HUES64 (cell line): Measurements from ENCODE around the gene TIE1.

Source experiments
- H3K27ac ChIP-seq: 2 replicates; pipeline ENCODE4 v1.7.0; 2013; ENCODE audit warnings: low read depth, low read length, inconsistent platforms
- H3K27me3 ChIP-seq: 2 replicates; pipeline ENCODE4 v1.6.1; 2013; ENCODE audit warnings: mild to moderate bottlenecking, low read length; ENCODE audit not compliant: insufficient read depth
- H3K36me3 ChIP-seq: 2 replicates; pipeline ENCODE4 v1.6.1; 2013; ENCODE audit warnings: mild to moderate bottlenecking, low read length; ENCODE audit not compliant: insufficient read depth
- H3K4me1 ChIP-seq: 2 replicates; pipeline ENCODE4 v1.6.1; 2013; ENCODE audit warnings: mild to moderate bottlenecking, low read length, moderate library complexity; ENCODE audit not compliant: insufficient read depth
- H3K4me3 ChIP-seq: 2 replicates; pipeline ENCODE4 v1.5.1; 2013; ENCODE audit warnings: mild to moderate bottlenecking, low read length, moderate library complexity
- H3K9ac ChIP-seq: 2 replicates; pipeline ENCODE4 v1.6.1; 2013; ENCODE audit warnings: mild to moderate bottlenecking, low read depth, low read length
- H3K9me3 ChIP-seq: 2 replicates; pipeline ENCODE4 v1.6.1; 2013; ENCODE audit warnings: low read depth, low read length; ENCODE audit not compliant: insufficient read depth
- WGBS: fragments of 150-250, 120-280 bp; methylation state at CpG from one replicate; pipeline ENCODE4 v1.1.7; 2013; ENCODE audit warnings: missing lambda C conversion rate; 5-methylcytosine and 5-hydroxymethylcytosine counted together

TIE1 gene

GRCh38 chr1:43346636-43347035, 45.9 kb downstream of the TIE1 start:
- H3K9me3 ChIP-seq: no peaks in the 10 kb centered on the region
- H3K4me1 ChIP-seq: peaks cover 17% of the 10 kb centered on the region
- H3K4me3 ChIP-seq: no peak overlapping the region
- H3K36me3 ChIP-seq: no peaks in the 10 kb centered on the region
- no peak overlapping the region for H3K9ac ChIP-seq
- H3K27me3 ChIP-seq: peaks cover 13% of the 10 kb centered on the region; the same call in 1 of the 2 replicates
- H3K27ac ChIP-seq: no peak overlapping the region
- 88% methylated on average over 5 of the region's 5 CpGs for WGBS

GRCh38 chr1:43348343-43348808, 47.6 kb downstream of the TIE1 start:
- H3K27me3 ChIP-seq: peaks cover 13% of the 10 kb centered on the region; the same call in 1 of the 2 replicates
- H3K4me3 ChIP-seq: peak overlapping the region; percentile 61
- H3K4me1 ChIP-seq: peaks cover 17% of the 10 kb centered on the region
- no peaks in the 10 kb centered on the region for H3K9me3 ChIP-seq
- peak overlapping the region; percentile 78 for H3K9ac ChIP-seq
- 24% methylated on average over 22 of the region's 22 CpGs for WGBS
- peak overlapping the region; percentile 82 for H3K27ac ChIP-seq
- no peaks in the 10 kb centered on the region for H3K36me3 ChIP-seq

GRCh38 chr1:43348809-43349593, 48.2 kb downstream of the TIE1 start:
- Histone ChIP-seq H3K27ac (peak overlapping the region; percentile 96), H3K9ac (peak overlapping the region; percentile 80), H3K27me3 (peaks cover 13% of the 10 kb centered on the region; the same call in 1 of the 2 replicates), H3K9me3 (no peaks in the 10 kb centered on the region), H3K36me3 (no peaks in the 10 kb centered on the region), H3K4me3 (peak overlapping the region; percentile 61), H3K4me1 (peaks cover 17% of the 10 kb centered on the region)
- WGBS: 1% methylated on average over 72 of the region's 72 CpGs

GRCh38 chr1:43349594-43350306, 49.0 kb downstream of the TIE1 start:
- Histone ChIP-seq H3K4me3 (peak overlapping the region; percentile 61), H3K27me3 (peaks cover 13% of the 10 kb centered on the region; the same call in 1 of the 2 replicates), H3K9me3 (no peaks in the 10 kb centered on the region), H3K36me3 (no peaks in the 10 kb centered on the region), H3K4me1 (peaks cover 17% of the 10 kb centered on the region), H3K27ac (peak overlapping the region; percentile 57; the same call in 1 of the 2 replicates), H3K9ac (peak overlapping the region; percentile 80)
- WGBS: 22% methylated on average over 10 of the region's 11 CpGs

- Histone ChIP-seq H3K4me3 (no peak overlapping the region), H3K4me1 (peaks cover 15% of the 10 kb centered on the region), H3K9ac (no peak overlapping the region), H3K27ac (no peak overlapping the region), H3K9me3 (no peaks in the 10 kb centered on the region), H3K36me3 (no peaks in the 10 kb centered on the region), H3K27me3 (peaks cover 13% of the 10 kb centered on the region; the same call in 1 of the 2 replicates)
- WGBS: no CpG with 5 or more reads among the region's 1 CpG
Measured at GRCh38 chr1:43350976-43351375, 50.2 kb downstream of the TIE1 start.

- H3K36me3 ChIP-seq: no peaks in the 10 kb centered on the region
- WGBS: 91% methylated on average over 9 of the region's 10 CpGs
- H3K27ac ChIP-seq: no peak overlapping the region
- H3K4me1 ChIP-seq: peaks cover 9% of the 10 kb centered on the region
- H3K9me3 ChIP-seq: no peaks in the 10 kb centered on the region
- peaks cover 13% of the 10 kb centered on the region; the same call in 1 of the 2 replicates for H3K27me3 ChIP-seq
- no peak overlapping the region for H3K9ac ChIP-seq
- H3K4me3 ChIP-seq: no peak overlapping the region
Measured at GRCh38 chr1:43351421-43352350, 50.9 kb downstream of the TIE1 start.

- WGBS: 89% methylated on average over 2 of the region's 2 CpGs
- Histone ChIP-seq H3K9me3 (no peaks in the 10 kb centered on the region), H3K9ac (no peak overlapping the region), H3K4me1 (peaks cover 9% of the 10 kb centered on the region), H3K4me3 (no peak overlapping the region), H3K27ac (no peak overlapping the region), H3K36me3 (no peaks in the 10 kb centered on the region), H3K27me3 (peaks cover 10% of the 10 kb centered on the region; the same call in 1 of the 2 replicates)
Measured at GRCh38 chr1:43352351-43352705, 51.5 kb downstream of the TIE1 start.

GRCh38 chr1:43352881-43353280, 52.1 kb downstream of the TIE1 start:
- peaks cover 4% of the 10 kb centered on the region; the same call in 1 of the 2 replicates for H3K27me3 ChIP-seq
- H3K4me3 ChIP-seq: no peak overlapping the region
- H3K4me1 ChIP-seq: peaks cover 9% of the 10 kb centered on the region
- WGBS: 77% methylated on average over 3 of the region's 3 CpGs
- H3K9me3 ChIP-seq: no peaks in the 10 kb centered on the region
- H3K9ac ChIP-seq: no peak overlapping the region
- H3K36me3 ChIP-seq: no peaks in the 10 kb centered on the region
- no peak overlapping the region for H3K27ac ChIP-seq

- Histone ChIP-seq H3K36me3 (no peaks in the 10 kb centered on the region), H3K27ac (no peak overlapping the region), H3K9me3 (no peaks in the 10 kb centered on the region), H3K4me3 (no peak overlapping the region), H3K27me3 (no peaks in the 10 kb centered on the region), H3K4me1 (peaks cover 9% of the 10 kb centered on the region), H3K9ac (no peak overlapping the region)
- whole genome bisulfite sequencing: 63% methylated on average over 2 of the region's 2 CpGs
Measured at GRCh38 chr1:43354471-43354870, 53.7 kb downstream of the TIE1 start.

- H3K9ac ChIP-seq: no peak overlapping the region
- H3K9me3 ChIP-seq: no peaks in the 10 kb centered on the region
- peaks cover 8% of the 10 kb centered on the region for H3K4me1 ChIP-seq
- no peaks in the 10 kb centered on the region for H3K27me3 ChIP-seq
- WGBS: 83% methylated on average over 2 of the region's 2 CpGs
- no peak overlapping the region for H3K27ac ChIP-seq
- H3K4me3 ChIP-seq: no peak overlapping the region
- peaks cover 5% of the 10 kb centered on the region for H3K36me3 ChIP-seq
Measured at GRCh38 chr1:43354936-43355335, 54.2 kb downstream of the TIE1 start.
